GM12872 (cell line): ENCODE results near the gene SHFL.

ENCODE experiments used
- TF ChIP-seq, protein P1 (sequence below): IDR thresholded peaks from 3 replicates; pipeline ENCODE4 v1.5.1; 2011; ENCODE audit warnings: low read depth, mild to moderate bottlenecking, low read length, moderate library complexity; ENCODE audit not compliant: insufficient read depth

The SHFL gene

DNA sequence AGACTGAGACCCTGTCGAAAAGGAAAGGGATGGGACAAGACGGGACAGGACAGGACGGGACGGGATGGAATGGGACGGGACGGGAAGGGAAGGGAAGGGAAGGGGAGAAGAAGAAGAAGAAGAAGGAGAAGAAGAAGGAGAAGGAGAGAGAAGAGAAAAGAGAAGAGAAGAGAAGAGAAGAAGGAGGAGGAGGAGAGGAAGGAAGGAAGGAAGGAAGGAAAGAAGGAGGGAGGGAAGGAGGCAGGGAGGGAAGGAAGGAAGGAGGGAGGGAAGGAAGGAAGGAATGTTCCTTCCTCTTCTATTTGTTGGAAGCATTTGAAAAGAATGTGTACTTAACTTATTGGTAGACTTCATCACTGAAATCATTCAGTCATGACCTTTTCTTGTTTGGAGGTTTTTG is 9.6 kb upstream of the SHFL start:
- TF ChIP-seq, protein P1, sequence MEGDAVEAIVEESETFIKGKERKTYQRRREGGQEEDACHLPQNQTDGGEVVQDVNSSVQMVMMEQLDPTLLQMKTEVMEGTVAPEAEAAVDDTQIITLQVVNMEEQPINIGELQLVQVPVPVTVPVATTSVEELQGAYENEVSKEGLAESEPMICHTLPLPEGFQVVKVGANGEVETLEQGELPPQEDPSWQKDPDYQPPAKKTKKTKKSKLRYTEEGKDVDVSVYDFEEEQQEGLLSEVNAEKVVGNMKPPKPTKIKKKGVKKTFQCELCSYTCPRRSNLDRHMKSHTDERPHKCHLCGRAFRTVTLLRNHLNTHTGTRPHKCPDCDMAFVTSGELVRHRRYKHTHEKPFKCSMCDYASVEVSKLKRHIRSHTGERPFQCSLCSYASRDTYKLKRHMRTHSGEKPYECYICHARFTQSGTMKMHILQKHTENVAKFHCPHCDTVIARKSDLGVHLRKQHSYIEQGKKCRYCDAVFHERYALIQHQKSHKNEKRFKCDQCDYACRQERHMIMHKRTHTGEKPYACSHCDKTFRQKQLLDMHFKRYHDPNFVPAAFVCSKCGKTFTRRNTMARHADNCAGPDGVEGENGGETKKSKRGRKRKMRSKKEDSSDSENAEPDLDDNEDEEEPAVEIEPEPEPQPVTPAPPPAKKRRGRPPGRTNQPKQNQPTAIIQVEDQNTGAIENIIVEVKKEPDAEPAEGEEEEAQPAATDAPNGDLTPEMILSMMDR, result no peak

DNA sequence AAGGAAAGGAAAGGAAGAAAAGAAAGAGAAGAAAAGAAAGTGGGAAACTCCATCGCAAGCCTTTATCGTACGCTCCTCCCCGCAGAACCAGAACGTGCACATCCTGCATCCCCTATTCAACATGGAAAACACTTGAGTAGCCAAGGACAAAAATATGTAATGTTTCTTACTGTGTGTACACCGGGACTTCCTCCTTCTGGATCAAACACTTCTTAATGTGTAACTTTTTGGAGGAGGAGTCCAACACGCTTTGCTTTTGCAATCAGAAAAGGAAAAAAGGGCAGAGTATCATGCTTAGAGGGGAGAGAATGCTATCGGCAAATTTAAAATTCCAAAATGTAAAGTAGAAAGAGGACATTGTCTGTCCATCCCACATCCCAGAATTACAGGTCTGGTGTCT is 7.8 kb upstream of the SHFL start:
- TF ChIP-seq, protein P1, result no peak

DNA sequence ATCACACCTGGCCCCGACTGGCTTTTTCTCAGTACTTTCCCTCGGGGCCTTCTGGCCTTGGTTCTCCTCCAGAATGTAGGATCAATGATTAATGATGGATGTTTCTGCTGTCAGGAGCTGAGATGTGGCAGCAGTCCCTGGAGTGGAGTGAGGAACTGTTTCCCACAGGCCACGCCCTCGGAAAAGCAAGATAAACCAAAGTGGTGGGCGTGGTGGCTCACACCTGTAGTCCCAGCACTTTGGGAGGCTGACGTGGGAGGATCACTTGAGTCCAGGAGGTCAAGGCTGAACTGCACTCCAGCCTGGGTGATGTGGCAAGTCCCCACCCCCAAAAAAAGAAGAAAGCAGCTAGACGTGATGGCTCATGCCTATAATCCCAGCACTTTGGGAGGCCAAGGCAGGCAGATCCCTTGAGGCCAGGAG is 7.1 kb upstream of the SHFL start:
- TF ChIP-seq, protein P1, result no peak

DNA sequence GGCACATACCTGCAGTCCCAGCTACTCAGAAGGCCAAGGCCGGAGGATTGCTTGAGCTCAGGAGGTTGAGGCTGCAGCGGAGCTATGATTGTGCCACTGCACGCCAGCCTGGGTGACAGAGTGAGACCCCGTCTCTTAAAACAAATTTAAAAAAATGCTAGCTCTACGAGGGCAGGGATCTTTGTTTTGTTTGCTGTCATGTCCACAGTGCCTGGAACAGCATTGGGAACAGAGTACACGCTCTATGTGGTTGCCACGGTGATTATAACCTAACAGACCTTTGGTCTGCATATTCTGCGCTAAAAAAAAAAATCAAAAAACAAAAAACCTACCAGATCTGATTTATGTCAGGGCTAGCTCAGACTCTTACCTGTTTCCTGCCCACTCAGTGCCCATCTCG is 2.2 kb upstream of the SHFL start:
- TF ChIP-seq, protein P1, result no peak

DNA sequence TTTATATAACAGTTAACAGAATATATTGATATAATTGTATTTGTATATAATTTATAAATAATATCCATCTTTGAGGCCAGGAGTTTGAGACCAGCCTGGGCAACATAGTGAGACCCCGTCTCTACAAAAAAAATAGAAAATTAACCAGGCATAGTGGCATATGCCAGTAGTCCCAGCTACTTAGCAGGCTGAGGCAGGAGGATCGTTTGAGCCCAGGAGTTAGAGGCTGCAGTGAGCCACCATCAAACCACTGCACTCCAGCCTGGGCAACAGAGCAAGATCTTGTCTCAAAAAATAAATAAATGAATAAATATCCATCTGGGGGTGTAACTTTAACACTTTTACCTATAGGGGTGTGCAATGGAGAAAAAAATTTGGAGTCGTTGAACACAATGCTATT is 1.3 kb upstream of the SHFL start:
- TF ChIP-seq, protein P1, result no peak

DNA sequence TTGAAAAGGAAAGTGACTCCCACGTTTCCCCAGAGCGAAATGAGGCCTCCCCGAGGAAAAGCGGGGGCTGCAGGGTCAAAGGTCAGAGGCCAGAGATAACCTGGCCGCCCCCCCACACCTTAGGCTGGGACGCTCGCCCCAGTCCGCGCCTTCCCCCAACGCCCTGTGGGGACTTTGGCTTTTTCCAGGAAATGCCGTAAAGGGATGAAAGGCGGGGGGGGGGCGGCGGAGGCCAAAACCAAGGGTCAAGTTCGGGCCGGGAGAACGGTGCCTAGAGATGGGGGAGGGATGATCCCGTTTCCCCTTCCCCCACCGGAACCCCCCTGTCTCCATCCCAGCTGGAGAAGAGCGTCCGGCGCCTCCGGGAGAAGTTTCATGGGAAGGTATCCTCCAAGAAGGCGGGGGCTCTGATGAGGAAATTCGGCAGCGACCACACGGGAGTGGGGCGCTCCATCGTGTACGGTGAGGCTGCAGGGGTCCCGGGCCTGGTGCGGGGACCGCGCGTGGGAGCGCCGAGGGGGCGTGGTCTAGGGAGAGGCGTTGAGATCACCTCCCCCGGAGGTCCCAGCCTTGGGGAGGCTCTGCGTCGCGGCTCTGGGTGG is 575 bp downstream of the SHFL start:
- TF ChIP-seq, protein P1, result no peak

DNA sequence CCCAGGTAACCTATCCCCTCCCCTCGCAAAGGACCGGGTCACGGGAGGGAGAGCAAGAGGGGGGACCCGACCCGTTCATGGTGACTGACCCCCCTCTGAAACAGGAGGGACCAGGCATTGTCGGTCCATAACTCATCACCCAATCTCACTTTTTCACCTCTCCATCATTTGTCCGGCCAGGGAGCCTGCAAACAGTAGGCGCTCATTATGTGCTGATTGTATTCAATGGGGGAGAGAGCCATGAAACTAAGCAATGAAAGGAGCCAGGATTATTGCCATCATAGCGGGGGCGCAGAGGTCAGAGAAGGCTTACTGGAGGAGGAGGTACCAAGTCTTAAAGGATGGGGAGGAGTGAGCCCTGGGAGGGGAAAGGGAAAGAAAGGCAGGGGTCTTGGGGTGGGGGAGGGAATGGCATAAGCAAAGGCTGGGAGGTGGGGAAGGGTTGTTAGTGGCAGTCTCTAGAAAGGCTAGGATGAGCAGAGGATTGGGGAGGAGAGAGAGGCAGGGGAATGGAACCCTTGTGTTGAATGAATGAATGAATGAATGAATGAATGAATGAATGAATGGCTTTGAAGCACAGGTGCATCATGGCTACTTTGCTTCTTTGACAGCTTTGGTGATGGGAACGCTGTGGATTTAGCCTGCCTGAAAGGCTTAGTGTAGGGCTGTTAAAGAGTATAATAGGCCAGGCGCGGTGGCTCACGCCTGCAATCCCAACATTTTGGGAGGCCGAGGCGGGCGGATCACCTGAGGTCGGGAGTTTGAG is 1.4 kb downstream of the SHFL start:
- TF ChIP-seq, protein P1, result no peak
